ENCODE measurements around the gene KATNB1.
"Not testable (repeated sequence)": the region's sequence is repeated elsewhere in the genome, so short reads cannot be mapped to it uniquely, and the experiment has no call there.

KATNB1 gene

GRCh38 chr16:57701759-57702371, 33.7 kb upstream of the KATNB1 start:
- DNase-seq: no peak

DNA sequence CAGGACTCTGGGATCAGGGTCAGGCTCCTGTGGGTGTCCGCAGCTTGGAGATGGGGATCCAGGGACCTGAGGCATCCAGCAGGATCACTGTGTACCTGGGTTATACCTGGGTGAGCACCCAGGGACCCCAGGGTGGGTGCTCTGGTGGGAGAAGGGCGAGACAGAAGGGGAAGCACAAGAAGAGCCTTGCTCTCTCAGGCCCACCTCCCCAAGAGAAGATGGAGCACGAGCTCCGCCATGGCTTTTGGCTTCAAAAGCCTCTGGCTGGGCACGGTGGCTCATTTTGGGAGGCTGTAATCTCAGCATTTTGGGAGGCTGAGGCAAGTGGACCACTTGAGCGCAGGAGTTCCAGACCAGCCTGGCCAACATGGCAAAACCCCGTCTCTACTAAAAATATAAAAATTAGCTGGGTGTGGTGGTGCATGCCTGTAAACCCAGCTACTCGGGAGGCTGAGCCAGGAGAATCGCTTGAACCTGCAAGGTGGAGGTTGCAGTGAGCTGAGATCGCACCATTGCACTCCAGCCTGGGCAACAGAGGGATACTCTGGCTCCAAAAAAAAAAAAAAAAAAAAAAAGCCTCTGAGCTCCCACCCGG, 32.1 kb upstream of the KATNB1 start:
- no peak for DNase-seq

GRCh38 chr16:57704011-57704904, 31.3 kb upstream of the KATNB1 start:
- DNase-seq: no peak

GRCh38 chr16:57704905-57705852, 30.4 kb upstream of the KATNB1 start:
- DNase-seq: no peak

DNA sequence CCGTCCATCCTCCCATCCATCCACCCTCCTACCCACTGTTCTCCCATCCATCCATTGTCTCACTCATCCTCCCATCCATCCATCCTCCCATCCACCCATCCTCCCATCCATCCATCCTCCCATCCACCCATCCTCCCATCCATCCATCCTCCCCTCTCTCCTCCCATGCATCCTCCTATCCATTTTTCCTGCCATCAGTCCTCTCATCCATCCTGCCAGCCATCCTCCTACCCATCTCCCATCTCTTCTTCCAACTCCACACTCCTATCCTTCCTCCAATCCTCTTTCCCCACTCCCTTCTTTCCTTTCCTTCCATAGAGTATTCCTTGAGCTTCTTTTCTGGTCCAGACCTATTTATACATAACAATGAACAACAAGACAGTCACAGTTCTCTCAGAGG, 28.9 kb upstream of the KATNB1 start:
- no peak for DNase-seq

- no peak for DNase-seq
Measured at GRCh38 chr16:57707331-57707730, 28.2 kb upstream of the KATNB1 start.

GRCh38 chr16:57708168-57708567, 27.4 kb upstream of the KATNB1 start:
- no peak for DNase-seq

DNA sequence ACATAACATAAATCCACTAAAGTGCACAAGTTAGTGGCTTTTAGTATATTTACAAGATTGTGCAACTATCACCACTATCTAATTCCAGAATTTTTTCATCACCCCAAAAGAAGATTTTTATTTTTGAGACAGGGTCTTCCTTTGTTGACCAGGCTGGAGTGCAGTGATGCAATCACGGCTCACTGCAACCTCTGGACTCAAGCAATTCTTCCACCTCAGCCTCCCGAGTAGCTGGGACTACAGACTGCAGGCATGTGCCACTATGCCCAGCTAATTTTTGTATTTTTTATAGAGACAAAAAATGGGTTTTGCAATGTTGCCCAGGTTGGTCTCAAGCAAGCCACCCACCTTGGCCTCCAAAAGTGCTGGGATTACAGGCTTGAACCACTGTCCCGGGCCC, 25.9 kb upstream of the KATNB1 start:
- no peak for DNase-seq

- DNase-seq: no peak
Measured at GRCh38 chr16:57711346-57711745, 24.2 kb upstream of the KATNB1 start.

DNA sequence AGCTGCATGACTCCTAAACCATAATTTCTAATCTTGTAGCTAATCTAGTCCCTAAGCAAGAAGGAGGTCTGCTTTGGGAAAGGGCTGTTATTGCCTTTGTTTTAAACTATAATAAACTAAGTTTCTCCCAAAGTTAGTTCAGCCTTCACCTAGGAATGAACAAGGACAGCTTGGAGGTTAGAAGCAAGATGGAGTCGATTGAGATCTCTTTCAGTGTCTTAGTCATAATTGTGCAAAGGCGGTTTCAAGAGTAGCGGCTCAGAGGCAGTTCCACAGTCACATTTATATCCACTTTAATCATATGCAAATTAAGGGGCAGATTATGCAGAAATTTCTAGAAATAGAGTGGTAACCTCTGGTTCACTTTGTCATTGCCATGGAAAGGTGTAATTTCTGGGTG, 23.6 kb upstream of the KATNB1 start:
- no peak for DNase-seq

- DNase-seq: not testable (repeated sequence)
Measured at GRCh38 chr16:57712569-57712968, 23.0 kb upstream of the KATNB1 start.

- no peak for DNase-seq
Measured at GRCh38 chr16:57713596-57713995, 22.0 kb upstream of the KATNB1 start.

- DNase-seq: no peak
Measured at GRCh38 chr16:57714047-57714446, 21.5 kb upstream of the KATNB1 start.

DNA sequence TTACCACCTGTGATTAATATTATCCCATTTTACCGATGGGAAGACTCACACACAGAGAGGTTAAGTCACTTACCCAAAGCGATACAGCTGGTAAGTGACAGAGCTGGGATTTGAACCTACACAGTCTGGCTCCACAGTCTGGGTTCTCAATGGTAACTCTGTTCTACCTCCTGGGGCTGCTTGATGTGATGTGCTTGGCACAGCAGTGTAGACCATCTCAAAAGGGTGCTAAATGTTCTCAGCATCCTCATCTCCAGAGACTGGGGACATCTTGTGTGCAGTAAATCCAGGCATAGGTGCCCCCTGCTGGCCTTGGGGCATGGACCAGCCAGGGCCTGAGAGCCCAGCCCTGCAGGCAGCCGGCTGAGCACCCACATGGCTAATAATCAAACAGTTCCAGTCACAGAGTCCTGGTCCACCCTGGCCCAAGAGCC, 15.4 kb upstream of the KATNB1 start:
- DNase-seq: peak; percentile 12 to 32

DNA sequence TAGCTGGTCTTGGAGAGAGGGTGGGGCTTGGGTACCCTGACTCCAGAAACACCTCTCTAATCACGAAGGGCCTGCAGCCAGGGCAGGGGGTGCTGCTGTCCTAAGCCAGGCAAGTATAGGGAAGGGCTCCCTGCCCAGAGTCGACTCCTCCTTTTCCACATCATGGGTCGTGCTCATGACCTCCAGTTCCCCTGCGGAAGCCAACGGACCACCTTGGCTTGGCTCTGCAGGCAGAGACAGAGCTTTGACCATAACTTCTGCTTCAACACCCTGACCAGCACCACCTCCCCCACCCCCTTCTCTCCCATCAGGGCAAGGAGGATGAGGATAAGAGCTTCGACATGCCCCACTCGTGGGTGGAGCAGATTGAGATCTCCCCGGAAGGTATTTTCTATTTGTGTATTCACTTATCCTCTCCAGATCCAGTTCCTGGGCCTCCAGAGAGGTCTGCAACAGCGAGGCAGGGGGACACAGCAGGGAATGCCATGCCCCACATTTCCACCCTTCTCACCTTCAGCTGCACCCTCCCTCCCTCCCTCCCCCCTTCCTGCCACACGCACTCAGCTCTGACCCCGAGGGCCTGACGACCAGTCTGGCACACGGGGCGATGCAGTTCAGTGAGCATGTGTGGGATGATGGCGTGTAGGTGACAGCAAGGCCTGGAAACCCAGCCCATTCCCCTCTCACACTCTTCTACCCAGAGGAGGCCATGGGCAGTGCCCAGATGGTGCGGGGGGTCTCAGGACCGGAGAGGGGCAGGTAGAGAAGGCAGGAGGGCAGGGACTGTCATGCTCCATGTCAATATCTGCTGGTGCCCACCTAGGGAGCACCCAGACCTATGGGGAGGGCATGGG, 14.0 kb upstream of the KATNB1 start:
- DNase-seq: no peak

DNA sequence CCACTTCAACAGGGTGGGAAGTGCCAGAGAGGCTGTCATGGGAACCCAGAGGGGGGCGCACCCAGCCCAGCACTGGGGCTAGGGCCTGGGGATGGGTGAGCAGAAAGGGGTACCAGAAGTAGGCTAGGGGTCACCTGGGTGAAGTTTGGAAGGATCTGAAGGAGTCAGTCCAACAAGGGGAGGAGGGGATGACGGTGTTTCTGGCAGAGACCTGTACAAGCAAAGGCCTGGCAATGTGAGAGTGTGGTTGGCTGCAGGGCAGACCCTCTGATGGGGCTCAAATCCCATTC, 13.4 kb upstream of the KATNB1 start:
- no peak for DNase-seq

- no peak for DNase-seq
Measured at GRCh38 chr16:57722651-57723050, 12.9 kb upstream of the KATNB1 start.

- DNase-seq: no peak
Measured at GRCh38 chr16:57723170-57723569, 12.4 kb upstream of the KATNB1 start.

DNA sequence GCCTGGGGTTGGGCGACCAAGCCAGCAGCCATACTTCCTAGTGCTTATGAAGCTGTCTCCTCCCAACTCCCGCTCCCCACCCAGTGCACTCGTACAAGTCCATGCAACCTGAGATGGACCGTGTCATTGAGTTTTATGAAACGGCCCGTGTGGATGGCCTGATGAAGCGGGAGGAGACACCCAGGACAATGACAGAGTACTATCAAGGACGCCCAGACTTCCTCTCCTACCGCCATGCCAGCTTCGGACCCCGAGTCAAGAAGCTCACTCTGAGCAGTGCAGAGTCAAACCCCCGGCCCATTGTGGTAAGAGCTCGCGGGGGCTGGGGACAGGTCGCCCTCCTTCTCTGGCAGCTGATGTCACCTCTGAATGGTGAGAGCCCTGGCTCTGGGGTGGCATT, 11.0 kb upstream of the KATNB1 start:
- DNase-seq: no peak

GRCh38 chr16:57725151-57725550, 10.4 kb upstream of the KATNB1 start:
- no peak for DNase-seq

GRCh38 chr16:57725554-57725953, 10.0 kb upstream of the KATNB1 start:
- no peak for DNase-seq

DNA sequence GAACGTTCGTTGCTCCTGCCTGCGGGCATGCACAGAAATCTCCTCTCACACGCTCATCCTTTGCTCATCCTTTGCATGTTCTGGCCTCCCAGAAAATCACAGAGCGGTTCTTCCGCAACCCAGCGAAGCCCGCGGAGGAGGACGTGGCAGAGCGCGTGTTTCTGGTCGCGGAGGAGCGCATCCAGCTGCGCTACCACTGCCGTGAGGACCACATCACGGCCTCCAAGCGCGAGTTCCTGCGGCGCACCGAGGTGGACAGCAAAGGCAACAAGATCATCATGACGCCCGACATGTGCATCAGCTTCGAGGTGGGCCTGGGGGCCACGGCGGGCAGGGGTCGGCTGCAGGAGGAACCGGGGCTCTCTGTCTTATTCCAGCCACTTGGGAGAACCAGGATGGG, 9.6 kb upstream of the KATNB1 start:
- DNase-seq: no peak
